ENCODE measurements around the gene ADSS1.

ADSS1 gene

GRCh38 chr14:104734051-104734587, 10.1 kb downstream of the ADSS1 start:
- no peak for DNase-seq (ENCODE audit: low read depth in 2 of 2)

GRCh38 chr14:104734601-104734990, 10.6 kb downstream of the ADSS1 start:
- no peak for DNase-seq (ENCODE audit: low read depth in 2 of 2)

DNA sequence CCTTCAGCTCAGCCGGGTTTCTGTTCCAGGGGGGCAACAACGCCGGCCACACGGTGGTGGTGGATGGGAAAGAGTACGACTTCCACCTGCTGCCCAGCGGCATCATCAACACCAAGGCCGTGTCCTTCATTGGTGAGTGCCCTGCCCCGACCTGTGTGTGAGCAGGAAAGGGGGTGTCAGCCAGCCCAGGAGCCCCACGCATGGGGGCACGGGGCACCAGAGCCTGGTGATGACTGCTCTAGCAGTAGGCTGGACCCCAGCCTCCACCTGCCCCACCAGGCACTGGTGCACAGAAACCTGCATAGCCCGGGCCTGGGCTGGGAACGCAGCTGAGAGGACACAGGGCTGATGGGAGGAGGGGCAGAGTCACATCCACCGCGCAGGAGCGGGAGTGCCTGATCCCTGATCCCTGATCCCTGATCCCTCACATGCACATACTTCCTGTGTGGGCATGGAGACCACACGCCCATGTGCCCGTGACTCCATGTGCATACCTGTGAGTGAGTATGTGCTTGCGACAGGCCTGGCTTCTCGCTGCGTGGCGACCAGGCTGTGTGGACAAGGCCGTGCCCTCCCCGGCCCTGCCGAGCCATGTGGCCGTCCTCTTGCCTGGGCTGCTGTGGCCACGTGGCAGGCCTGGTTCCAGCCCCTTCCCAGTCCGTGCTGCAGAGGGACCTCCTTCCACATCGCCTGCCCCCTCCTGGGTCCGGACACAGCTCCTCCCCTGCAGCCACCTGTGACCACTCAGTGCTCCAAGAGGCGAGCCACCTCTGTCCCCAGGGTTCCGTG, 11.2 kb downstream of the ADSS1 start:
- no peak for DNase-seq (ENCODE audit: low read depth in 2 of 2)

DNA sequence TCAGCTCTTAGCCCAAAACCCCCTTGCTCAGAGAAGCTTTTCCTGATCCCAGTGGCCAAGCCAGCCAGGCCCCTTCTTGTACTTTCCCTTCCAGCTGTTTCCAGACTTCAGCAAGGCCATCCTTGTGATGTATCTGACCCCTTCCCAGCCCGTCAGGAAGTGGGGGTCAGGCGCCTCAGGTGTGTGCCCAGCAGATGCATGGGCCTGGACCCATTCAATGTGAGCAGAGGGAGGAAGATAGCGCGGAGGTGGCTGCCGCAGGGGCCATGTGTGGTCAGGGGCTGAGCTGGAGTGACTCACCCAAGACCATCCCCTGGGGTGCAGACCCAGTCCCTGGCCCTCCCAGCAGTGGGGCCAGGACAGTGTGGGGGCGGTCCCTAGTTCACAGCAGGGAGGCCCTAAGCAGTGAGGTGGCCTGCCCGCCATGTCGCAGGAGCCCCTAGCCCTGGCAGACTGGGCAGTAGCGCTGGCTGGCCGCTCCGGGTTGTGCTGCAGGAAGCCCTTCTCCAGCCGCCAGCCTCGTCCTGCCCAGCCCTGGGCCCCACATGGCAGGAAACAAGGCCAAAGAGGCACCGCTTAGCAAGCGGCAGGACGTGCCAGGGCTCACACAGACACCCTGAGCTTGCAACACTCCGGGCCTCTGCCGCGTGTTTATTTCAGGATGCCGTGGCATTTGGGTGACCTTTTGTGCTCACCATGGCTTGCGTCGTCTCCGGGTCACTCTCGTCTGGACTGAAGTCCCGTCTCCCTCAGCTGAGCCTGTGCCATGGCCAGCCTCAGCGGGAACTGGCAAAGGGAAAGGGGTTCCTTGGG, 12.0 kb downstream of the ADSS1 start:
- no peak for DNase-seq (ENCODE audit: low read depth in 2 of 2)

DNA sequence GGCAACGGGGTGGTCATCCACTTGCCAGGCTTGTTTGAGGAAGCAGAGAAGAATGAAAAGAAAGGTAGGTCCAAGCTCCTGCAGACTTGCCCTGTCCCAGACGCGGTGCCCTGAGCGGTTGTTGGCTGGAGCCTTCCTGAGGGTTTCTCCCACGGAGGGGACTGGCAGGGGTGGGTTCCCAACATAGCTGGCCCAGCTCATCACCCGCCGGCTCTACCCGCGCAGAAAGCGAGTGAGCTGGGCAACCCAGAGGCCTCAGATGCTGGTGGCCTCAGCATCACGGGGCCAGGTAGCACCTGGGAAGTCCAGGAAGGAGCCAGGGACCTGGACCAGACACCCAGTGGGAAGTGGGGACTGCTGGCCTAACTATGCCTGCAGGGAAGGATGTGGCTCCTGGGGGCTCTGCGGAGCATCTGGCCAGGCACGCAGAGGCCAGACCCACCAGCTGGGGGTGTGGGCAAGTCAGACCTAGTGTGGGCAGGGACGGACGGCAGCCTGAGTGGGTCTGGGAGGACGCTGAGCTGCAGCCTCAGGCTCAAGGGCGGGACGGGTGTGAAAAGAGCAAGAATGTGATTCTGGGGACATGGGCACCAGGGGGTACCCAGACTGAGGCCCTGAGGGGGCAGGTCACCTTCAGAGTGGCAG, 14.5 kb downstream of the ADSS1 start:
- no peak for DNase-seq (ENCODE audit: low read depth in 2 of 2)

DNA sequence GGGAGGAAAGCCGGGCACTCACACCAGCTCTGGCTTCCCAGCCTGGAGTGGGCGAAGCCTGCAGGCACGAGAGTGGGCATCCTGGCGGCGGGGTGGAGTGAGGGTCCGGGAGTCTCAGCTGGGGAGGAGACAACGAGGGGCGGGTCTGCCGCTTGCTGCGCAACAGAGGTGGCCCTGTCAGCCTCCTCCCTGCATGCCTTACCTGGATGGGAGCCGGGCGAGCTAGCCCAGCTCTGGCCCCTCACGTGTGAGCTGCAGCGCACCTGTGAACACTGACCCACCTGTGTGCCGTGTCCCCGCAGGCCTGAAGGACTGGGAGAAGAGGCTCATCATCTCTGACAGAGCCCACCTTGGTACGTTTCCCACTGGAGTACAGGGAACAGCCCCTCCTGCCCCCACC, 15.0 kb downstream of the ADSS1 start:
- no peak for DNase-seq (ENCODE audit: low read depth in 2 of 2)

GRCh38 chr14:104739546-104740516, 15.8 kb downstream of the ADSS1 start:
- no peak for DNase-seq (ENCODE audit: low read depth in 2 of 2)

GRCh38 chr14:104741108-104741802, 17.2 kb downstream of the ADSS1 start:
- no peak for DNase-seq (ENCODE audit: low read depth in 2 of 2)

GRCh38 chr14:104741803-104742251, 17.8 kb downstream of the ADSS1 start:
- DNase-seq (ENCODE audit: low read depth in 2 of 2), result no peak

DNA sequence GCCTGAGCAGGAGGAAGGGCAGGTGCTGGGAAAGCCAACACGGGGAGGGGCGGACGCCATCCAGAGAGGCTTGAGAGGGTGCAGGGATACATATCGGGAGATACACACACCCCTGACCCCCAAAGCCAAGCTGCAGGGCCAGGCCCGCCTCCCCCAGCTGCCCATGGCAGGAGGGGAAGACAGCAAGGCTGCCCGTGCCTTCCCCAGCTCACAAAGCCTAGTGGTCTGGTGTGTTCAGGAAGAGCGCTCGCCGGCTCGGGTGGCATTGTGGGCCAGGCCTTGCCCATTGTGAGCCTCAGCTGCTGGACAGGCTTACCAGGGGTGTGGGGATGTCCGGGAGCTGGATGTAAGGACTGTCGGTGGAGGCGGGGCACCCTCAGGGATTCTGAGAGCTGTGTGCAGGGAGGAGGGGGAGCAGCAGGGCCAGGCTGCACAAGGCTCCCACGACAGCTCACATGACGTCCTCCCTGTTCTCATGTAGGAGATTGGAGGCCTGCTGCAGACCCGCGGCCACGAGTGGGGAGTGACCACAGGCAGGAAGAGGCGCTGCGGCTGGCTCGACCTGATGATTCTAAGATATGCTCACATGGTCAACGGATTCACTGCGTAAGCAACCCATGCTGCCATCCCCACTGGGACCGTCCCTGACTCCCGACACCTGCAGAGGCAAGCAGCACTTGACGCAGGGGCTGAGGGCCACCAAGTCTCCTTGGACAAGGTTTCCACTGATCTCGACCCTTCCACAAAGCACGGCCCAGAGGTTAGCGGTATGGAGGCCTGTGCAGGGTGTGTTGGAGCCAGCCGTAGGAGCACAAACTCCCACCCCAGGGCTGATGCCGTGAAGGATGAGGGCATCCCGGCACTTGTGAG, 18.8 kb downstream of the ADSS1 start:
- no peak for DNase-seq (ENCODE audit: low read depth in 2 of 2)

GRCh38 chr14:104743461-104744380, 19.7 kb downstream of the ADSS1 start:
- no peak for DNase-seq (ENCODE audit: low read depth in 2 of 2)

DNA sequence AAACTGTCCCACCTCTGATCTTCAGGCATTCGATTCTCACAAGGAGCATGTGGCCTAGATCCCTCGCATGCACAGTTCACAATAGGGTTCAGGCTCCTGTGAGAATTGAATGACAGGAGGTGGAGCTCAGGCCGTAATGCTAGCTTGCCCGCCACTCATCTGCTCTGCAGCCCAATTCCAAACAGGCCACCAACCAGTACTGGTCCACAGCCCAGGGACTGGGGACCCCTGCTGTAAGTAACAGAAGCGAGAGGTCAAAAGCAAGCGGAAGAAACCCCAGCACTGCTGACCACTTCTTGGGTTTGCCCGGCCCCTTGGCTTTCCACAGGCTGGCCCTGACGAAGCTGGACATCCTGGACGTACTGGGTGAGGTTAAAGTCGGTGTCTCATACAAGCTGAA, 20.5 kb downstream of the ADSS1 start:
- DNase-seq (ENCODE audit: low read depth in 2 of 2), result no peak

DNA sequence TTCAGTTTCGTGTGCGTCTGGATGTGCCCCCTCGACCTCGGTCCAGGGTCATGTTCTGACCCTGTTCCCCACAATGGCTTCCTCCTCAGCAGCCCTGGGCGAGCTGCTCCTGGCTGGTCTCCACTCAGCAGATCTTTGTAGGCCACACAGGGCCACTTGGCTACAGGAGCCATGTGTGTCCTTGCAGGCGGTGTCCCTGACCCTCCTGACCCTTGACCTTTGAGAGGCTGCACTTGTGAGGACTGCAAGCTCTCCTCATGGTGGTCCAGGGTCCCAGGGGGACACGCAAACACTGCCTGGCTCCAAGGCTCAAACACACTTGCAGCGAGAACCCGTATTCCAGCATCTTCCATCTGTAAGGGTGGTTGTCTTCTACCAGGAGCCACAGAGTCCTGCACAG, 21.4 kb downstream of the ADSS1 start:
- no peak for DNase-seq (ENCODE audit: low read depth in 2 of 2)

- DNase-seq (ENCODE audit: low read depth in 2 of 2), result peak; percentile 44 to 52
Observed at GRCh38 chr14:104746071-104746545, 22.1 kb downstream of the ADSS1 start.

DNA sequence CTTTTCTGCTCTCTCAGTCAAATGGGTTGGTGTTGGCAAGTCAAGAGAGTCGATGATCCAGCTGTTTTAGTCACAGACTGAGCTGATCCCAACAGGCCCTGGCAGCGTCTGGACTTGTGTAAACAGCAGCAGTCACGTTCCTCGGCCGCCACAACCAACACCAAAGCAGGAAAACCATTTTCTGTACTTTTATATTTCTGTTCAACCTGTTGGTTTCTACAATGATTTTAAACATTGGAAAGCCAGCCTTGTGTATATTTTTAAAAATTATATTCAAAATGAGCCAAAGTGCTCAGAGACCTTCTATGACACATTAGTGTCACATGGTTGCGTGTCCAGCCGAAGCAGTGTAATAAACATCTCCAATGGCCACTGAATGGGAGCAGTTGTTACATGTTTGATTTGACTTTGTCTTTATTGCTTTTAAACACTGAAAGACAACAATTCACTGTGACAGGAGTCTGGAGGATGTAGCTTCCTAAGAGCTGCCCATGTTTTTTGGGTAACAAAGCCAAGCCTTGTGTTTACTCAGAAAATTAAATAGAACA, 23.0 kb downstream of the ADSS1 start:
- DNase-seq (ENCODE audit: low read depth in 2 of 2), result no peak

DNA sequence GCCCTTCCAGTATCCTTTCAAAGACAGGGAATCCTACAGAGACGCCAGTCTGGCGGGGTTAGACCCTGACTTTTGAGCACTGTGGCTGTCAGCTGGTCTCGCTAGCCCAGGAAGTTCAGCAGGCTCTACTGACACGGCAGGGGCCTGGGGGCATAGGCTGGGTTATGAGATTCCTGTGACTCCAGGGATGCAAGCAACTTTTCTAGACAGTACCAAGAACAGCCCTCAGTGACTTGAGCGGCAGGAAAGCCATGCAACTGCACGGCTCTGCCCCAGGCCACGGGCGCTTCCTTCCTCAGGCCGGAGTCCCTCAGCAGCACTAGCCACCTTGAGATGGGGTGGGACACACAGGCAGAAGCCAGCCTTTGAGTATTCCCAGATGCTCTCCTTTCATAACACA, 23.8 kb downstream of the ADSS1 start:
- no peak for DNase-seq (ENCODE audit: low read depth in 2 of 2)

- no peak for DNase-seq (ENCODE audit: low read depth in 2 of 2)
Observed at GRCh38 chr14:104749111-104749649, 25.2 kb downstream of the ADSS1 start.
